AG10803 (cell line): ENCODE results near the gene RASSF3.
"Not testable (repeated sequence)": the region's sequence is repeated elsewhere in the genome, so short reads cannot be mapped to it uniquely, and the experiment has no call there.

Source experiments
- DNase-seq: peaks from one replicate; pipeline ENCODE4 v3.0.0; 2010; ENCODE audit warnings: low read depth
- H3K4me3 ChIP-seq: 2 replicates; pipeline ENCODE4 v1.5.1; 2011; ENCODE audit warnings: mild to moderate bottlenecking, low read length, control low read depth
- CTCF ChIP-seq: conservative IDR thresholded peaks from 2 replicates; pipeline ENCODE4 v1.5.1; 2011; ENCODE audit warnings: mild to moderate bottlenecking, low read length, control low read depth, inconsistent platforms

The RASSF3 gene

GRCh38 chr12:64610660-64611340, 505 bp downstream of the RASSF3 start:
- TF ChIP-seq CTCF = no peak
- DNase-seq = peak; percentile 56
- H3K4me3 ChIP-seq = peak overlapping the region; percentile 77

GRCh38 chr12:64611341-64612284, 1.3 kb downstream of the RASSF3 start:
- DNase-seq = peak; percentile 44
- H3K4me3 ChIP-seq = peak overlapping the region; percentile 77
- no peak; the same call in 1 of the 2 replicates for TF ChIP-seq CTCF

GRCh38 chr12:64612843-64613242, 2.5 kb downstream of the RASSF3 start:
- no peak overlapping the region for H3K4me3 ChIP-seq
- DNase-seq = peak; percentile 5
- TF ChIP-seq CTCF = no peak

- H3K4me3 ChIP-seq, DNase-seq: not testable (repeated sequence)
Measured at GRCh38 chr12:64613775-64614398, 3.6 kb downstream of the RASSF3 start.

- peak; percentile 69 for DNase-seq
- no peak overlapping the region; the same call in 1 of the 2 replicates for H3K4me3 ChIP-seq
- TF ChIP-seq CTCF = no peak
Measured at GRCh38 chr12:64616201-64616600, 5.9 kb downstream of the RASSF3 start.

- TF ChIP-seq CTCF = no peak
- H3K4me3 ChIP-seq = no peak overlapping the region
- DNase-seq = peak; percentile 80
Measured at GRCh38 chr12:64618953-64619590, 8.8 kb downstream of the RASSF3 start.

GRCh38 chr12:64621257-64621942, 11.1 kb downstream of the RASSF3 start:
- DNase-seq = peak; percentile 61
- no peak for TF ChIP-seq CTCF
- H3K4me3 ChIP-seq = no peak overlapping the region
